Esophagus muscularis mucosa (tissue), 4 donors: ENCODE results near the gene TWF2. TPM values are rescaled to one million over a fixed set of nuclear protein-coding genes. Genes with fewer than 3 reads are reported as not detected.
A peak's percentile ranks its signal among the peaks of the same experiment; 100 is the strongest.

Experiments used
- DNase-seq: peaks from one replicate; pipeline ENCODE4 v3.0.0-alpha.2; 2017; ENCODE audit errors: extremely low spot score
- H3K27ac ChIP-seq, 4 donors: fragments of 200-600 bp; sonication (generic); replicated peaks in 1 of 4; 1 replicate in 3 of 4; 2 replicates in 1 of 4; pipeline ENCODE4 v1.5.1; 2016 to 2019; ENCODE audit warnings: mild to moderate bottlenecking in 1 of 4
- H3K27me3 ChIP-seq, 4 donors: fragments of 200-600 bp; sonication (generic); one replicate each; pipeline versions ENCODE4 v1.5.1 to v1.6.0; 2016 to 2019
- H3K36me3 ChIP-seq, 4 donors: fragments of 200-600 bp; sonication (generic); one replicate each; pipeline ENCODE4 v1.5.1; 2016 to 2019
- H3K4me1 ChIP-seq, 4 donors: fragments of 200-600 bp; sonication (generic); one replicate each; pipeline ENCODE4 v1.5.1; 2016 to 2019
- H3K4me3 ChIP-seq, 4 donors: fragments of 200-600 bp; sonication (generic); 1 replicate in 2 of 4; 2 replicates in 2 of 4; pipeline ENCODE4 v1.5.1; 2016 to 2019; ENCODE audit warnings: mild to moderate bottlenecking in 4 of 4, moderate library complexity in 1 of 4
- H3K9me3 ChIP-seq, 4 donors: fragments of 200-600 bp; sonication (generic); 1 replicate in 3 of 4; 2 replicates in 1 of 4; pipeline ENCODE4 v1.5.1; 2016 to 2019
- EP300 ChIP-seq: sonication (generic); formaldehyde crosslinking; IDR thresholded peaks from one replicate; pipeline ENCODE4 v1.6.1; 2017; ENCODE audit warnings: antibody characterized with exemption
- POLR2A ChIP-seq: fragments of 450-650 bp; IDR thresholded peaks from one replicate; pipeline ENCODE4 v1.6.1; 2017; ENCODE audit warnings: antibody characterized with exemption, moderate library complexity, mild to moderate bottlenecking, low read depth
- POLR2AphosphoS5 ChIP-seq, 2 donors: sonication (generic); formaldehyde crosslinking; IDR thresholded peaks; one replicate each; pipeline ENCODE4 v1.6.1; 2017; ENCODE audit warnings: antibody characterized with exemption in 2 of 2
- WGBS: methylation state at CpG from one replicate; pipeline ENCODE4 v1.1.5; 2018; 5-methylcytosine and 5-hydroxymethylcytosine counted together
- intact Hi-C: fragments of 100-400 bp; cut with DNase I; formaldehyde crosslinking; loops from one replicate; pipeline ENCODE4 v1.15.1; 2023
- total RNA-seq, 4 donors: library from RNA; depleted of rRNA; stranded (reverse); fragments of >200 nt; gene quantifications; one replicate each; pipeline versions ENCODE4 v1.1.0 to v1.2.1, GENCODE V29; 2016
- TF ChIP-seq, protein P1 (sequence below), 3 experiments: fragments of 200-600 bp in 2 of 3; fragments of 450-650 bp in 1 of 3; sonication (generic) in 2 of 3; IDR thresholded peaks; one replicate each; pipeline ENCODE4 v1.5.1; 2017 to 2019; ENCODE audit warnings: antibody characterized with exemption in 3 of 3, mild to moderate bottlenecking in 2 of 3, moderate library complexity in 1 of 3

The TWF2 gene
- total RNA-seq, 4 donors from 2014 or later = 66.4 to 89.5 (median 79.9) TPM

- TF ChIP-seq EP300 (no peak), POLR2AphosphoS5 (IDR thresholded peaks at IDR 0.05) (no peak), POLR2A (no peak)
- TF ChIP-seq, protein P1, sequence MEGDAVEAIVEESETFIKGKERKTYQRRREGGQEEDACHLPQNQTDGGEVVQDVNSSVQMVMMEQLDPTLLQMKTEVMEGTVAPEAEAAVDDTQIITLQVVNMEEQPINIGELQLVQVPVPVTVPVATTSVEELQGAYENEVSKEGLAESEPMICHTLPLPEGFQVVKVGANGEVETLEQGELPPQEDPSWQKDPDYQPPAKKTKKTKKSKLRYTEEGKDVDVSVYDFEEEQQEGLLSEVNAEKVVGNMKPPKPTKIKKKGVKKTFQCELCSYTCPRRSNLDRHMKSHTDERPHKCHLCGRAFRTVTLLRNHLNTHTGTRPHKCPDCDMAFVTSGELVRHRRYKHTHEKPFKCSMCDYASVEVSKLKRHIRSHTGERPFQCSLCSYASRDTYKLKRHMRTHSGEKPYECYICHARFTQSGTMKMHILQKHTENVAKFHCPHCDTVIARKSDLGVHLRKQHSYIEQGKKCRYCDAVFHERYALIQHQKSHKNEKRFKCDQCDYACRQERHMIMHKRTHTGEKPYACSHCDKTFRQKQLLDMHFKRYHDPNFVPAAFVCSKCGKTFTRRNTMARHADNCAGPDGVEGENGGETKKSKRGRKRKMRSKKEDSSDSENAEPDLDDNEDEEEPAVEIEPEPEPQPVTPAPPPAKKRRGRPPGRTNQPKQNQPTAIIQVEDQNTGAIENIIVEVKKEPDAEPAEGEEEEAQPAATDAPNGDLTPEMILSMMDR (IDR thresholded peaks at IDR 0.05) = no peak
- Histone ChIP-seq H3K27me3 (no peaks in the 10 kb centered on the region), H3K36me3 (peaks cover 0 to 18% (median 9%) of the 10 kb centered on the region in 4 donors), H3K4me3 (peak overlapping the region; percentile 75 to 96 (median 85)), H3K9me3 (no peaks in the 10 kb centered on the region), H3K27ac (peak overlapping the region; percentile 89 to 94 (median 91)), H3K4me1 (peaks cover 39 to 70% (median 66%) of the 10 kb centered on the region in 4 donors)
- no peak for DNase-seq
- intact Hi-C loops = loop anchor here (2.0 kb wide), 1 partner anchor 41 kb away; the partner anchor contains the start of gene WDR82
- 10% methylated on average over 11 of the region's 11 CpGs for WGBS
Observed at GRCh38 chr3:52238193-52238760, 681 bp downstream of the TWF2 start.

DNA sequence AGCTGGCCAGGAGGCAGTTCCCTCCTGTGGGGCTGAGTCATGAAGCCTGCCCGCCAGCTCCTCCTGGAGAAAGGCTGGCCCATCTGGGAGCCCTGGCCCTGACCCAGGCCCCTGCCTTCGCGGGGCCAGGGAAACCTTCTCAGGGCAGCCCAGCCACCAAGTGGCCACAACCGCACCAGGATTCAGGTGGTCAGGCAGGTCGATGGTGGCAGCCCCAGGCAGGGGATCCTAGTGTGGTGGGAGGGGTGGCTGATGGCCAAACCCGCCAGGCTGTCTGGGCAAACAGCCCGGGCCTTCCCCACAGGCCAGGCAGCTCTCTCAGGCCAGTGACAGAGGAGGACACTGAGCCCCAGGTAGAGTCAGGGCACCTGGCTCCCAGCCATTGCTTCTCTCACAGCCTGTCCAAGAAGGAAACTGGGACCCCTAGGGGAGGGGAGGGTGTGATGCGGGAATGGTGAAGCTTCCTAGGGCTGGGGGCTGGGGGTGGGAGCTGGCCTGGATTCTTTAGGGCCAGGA lies 1.2 kb downstream of the TWF2 start:
- intact Hi-C loops = loop anchor here (2.0 kb wide), 1 partner anchor 41 kb away; the partner anchor contains the start of gene WDR82
- no peaks in the 10 kb centered on the region for H3K9me3 ChIP-seq
- peaks cover 44 to 76% (median 71%) of the 10 kb centered on the region in 4 donors for H3K4me1 ChIP-seq
- peak overlapping the region; percentile 89 to 94 (median 91) for H3K27ac ChIP-seq
- H3K4me3 ChIP-seq = peak overlapping the region; percentile 75 to 96 (median 85)
- WGBS = 0% methylated on average over 6 of the region's 8 CpGs
- H3K27me3 ChIP-seq = no peaks in the 10 kb centered on the region
- H3K36me3 ChIP-seq = peaks cover 0 to 24% (median 11%) of the 10 kb centered on the region in 4 donors
- TF ChIP-seq, protein P1 (IDR thresholded peaks at IDR 0.05) = no peak
- TF ChIP-seq EP300 (no peak), POLR2A (no peak), POLR2AphosphoS5 (IDR thresholded peaks at IDR 0.05) (peak; percentile 48 to 65)
- no peak for DNase-seq

- intact Hi-C loops = no loop called here
- no peak for DNase-seq
Observed at GRCh38 chr3:52237006-52237656, 1.8 kb downstream of the TWF2 start.

DNA sequence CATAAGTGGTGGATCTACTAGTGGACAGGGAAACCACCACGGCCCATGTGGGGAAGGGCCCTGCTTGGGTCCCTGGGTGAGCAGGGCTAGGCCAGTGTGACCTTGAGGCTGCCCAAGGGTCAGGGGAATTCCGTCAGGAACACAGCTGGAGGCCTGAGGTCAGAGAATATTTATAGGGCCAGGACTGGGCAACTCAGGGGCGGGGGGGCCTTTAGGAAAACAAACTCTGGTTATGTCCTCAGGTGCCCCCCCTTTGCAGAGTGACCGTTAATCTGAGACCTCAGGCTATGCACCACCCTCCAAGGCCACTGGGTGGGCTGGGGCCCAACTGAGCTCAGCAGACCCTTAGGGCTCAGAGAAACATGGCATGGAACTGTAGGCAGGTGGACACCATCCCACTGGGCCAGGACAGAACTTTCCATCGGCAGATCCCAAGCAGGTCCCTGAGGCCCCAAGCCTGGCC lies 2.5 kb downstream of the TWF2 start:
- Histone ChIP-seq H3K27me3 (no peaks in the 10 kb centered on the region), H3K27ac (peak overlapping the region; percentile 89 to 94 (median 91)), H3K9me3 (no peaks in the 10 kb centered on the region), H3K4me3 (peak overlapping the region in 1 of 4 donors; percentile 82), H3K36me3 (peaks cover 0 to 36% (median 20%) of the 10 kb centered on the region in 4 donors), H3K4me1 (peaks cover 50 to 89% (median 84%) of the 10 kb centered on the region in 4 donors)
- WGBS = 75% methylated on average over 4 of the region's 5 CpGs
- TF ChIP-seq POLR2AphosphoS5 (IDR thresholded peaks at IDR 0.05) (no peak), POLR2A (no peak), EP300 (no peak)
- TF ChIP-seq, protein P1 (IDR thresholded peaks at IDR 0.05) = no peak
- no peak for DNase-seq
- intact Hi-C loops = no loop called here

More at GRCh38 chr3:52237006-52237656, 1.8 kb downstream of the TWF2 start:
- 74% methylated on average over 6 of the region's 6 CpGs for WGBS
- Histone ChIP-seq H3K36me3 (peaks cover 0 to 29% (median 14%) of the 10 kb centered on the region in 4 donors), H3K27me3 (no peaks in the 10 kb centered on the region), H3K9me3 (no peaks in the 10 kb centered on the region), H3K4me3 (peak overlapping the region; percentile 75 to 96 (median 85)), H3K27ac (peak overlapping the region; percentile 89 to 94 (median 91)), H3K4me1 (peaks cover 44 to 82% (median 77%) of the 10 kb centered on the region in 4 donors)
- TF ChIP-seq EP300 (no peak), POLR2A (no peak), POLR2AphosphoS5 (IDR thresholded peaks at IDR 0.05) (no peak)
- TF ChIP-seq, protein P1 (IDR thresholded peaks at IDR 0.05) = no peak
